GM10266 (cell line): ENCODE data around the gene ESRRA.

Source experiments
- DNase-seq: peaks from one replicate; pipeline ENCODE4 v3.0.0; 2012; ENCODE audit errors: extremely low spot score
- TF ChIP-seq, protein P1 (sequence below): IDR thresholded peaks from 2 replicates; pipeline ENCODE4 v1.5.1; 2012; ENCODE audit warnings: mild to moderate bottlenecking, low read depth; ENCODE audit not compliant: control insufficient read depth, insufficient read depth; ENCODE audit errors: missing control alignments

ESRRA gene

DNA sequence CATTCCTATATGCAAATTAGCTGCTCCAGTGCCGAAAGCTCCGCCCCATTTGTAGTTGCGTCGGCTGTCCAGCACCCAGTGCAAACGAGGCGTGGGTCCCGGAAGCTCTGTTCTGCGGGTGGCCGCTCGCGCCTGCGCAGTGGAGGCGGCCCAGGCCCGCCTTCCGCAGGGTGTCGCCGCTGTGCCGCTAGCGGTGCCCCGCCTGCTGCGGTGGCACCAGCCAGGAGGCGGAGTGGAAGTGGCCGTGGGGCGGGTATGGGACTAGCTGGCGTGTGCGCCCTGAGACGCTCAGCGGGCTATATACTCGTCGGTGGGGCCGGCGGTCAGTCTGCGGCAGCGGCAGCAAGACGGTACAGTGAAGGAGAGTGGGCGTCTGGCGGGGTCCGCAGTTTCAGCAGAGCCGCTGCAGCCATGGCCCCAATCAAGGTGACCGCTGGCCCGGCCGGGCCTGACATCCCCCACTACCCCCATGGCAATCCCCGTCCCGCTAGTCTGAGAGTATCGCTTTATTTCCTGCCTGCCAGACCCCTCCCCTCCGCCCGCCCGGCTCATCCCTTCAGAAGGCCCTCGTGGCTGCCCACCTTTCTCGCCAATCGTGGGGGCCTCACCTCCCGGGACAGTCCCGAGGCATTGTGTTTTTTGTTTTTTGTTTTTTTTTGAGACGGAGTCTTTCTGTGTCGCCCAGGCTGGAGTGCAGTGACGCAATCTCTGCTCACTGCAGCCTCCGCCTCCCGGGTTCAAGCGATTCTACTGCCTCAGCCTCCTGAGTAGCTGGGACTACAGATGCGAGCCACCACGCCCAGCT lies 12.8 kb downstream of the ESRRA start, which contains the start of gene PRDX5:
Gene PRDX5, plus strand, starts transcription at position 161 of the 805 bp plus-strand sequence. Its CDS starts 95 bp downstream, at position 256.
- DNase-seq = peak; percentile 96
- TF ChIP-seq, protein P1, sequence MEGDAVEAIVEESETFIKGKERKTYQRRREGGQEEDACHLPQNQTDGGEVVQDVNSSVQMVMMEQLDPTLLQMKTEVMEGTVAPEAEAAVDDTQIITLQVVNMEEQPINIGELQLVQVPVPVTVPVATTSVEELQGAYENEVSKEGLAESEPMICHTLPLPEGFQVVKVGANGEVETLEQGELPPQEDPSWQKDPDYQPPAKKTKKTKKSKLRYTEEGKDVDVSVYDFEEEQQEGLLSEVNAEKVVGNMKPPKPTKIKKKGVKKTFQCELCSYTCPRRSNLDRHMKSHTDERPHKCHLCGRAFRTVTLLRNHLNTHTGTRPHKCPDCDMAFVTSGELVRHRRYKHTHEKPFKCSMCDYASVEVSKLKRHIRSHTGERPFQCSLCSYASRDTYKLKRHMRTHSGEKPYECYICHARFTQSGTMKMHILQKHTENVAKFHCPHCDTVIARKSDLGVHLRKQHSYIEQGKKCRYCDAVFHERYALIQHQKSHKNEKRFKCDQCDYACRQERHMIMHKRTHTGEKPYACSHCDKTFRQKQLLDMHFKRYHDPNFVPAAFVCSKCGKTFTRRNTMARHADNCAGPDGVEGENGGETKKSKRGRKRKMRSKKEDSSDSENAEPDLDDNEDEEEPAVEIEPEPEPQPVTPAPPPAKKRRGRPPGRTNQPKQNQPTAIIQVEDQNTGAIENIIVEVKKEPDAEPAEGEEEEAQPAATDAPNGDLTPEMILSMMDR = peak; percentile 75

DNA sequence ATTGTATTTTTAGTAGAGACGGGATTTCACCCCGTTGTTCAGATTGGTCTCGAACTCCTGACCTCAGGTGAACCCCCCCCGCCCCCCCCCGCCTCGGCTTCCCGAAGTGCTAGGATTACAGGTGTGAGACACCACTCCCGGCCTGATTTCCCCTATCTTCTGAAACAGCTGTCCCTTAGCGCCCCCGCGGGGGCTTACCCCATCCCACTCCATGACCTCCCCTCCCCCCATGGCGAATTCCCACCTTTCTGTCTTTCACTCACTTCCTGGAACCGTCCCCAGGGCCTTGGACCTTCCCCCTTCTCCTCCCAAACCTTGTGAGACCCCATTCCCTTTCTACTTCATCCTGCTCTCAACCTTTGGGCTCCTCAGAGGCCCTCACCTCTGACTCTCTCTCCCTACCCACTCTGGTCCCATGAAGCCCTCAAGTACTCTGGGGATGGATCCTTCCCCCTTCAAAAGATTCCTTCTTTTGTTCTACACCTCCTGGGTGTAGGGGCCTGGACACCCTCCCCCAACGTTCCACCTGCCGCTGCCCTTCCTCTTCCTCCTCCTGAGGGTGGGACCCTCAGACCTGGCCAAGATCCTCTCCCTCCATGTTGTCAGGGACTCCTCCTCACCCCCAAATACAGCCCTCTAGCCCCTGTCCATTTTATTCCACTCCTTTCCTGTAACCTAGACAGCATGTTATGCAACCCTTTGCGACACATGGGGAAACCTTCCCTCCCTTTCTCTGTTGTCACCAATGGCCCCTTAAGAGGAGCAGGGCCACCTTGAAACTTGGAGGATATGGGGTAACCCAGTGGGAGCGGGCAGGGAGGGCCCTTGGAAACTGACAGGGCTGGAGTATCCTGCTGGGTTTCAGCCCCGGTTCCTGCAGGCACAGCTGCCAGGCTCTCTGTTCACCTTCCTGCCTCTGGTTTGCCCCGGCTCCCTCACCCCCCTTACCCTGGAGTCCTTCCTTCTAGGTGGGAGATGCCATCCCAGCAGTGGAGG lies 13.7 kb downstream of the ESRRA start:
- DNase-seq = no peak
- TF ChIP-seq, protein P1 = no peak

DNA sequence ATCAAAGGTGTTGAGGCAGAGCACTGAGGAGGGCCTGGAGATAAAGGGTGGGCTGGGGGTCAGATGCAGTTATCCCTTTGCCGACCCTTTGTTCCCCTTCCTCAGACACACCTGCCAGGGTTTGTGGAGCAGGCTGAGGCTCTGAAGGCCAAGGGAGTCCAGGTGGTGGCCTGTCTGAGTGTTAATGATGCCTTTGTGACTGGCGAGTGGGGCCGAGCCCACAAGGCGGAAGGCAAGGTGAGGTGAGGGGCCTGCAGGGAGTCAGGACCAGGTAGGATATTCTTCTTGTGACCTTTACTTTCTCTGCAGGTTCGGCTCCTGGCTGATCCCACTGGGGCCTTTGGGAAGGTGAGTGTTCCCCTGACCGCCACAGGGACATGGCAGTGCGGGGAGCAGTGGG lies 15.2 kb downstream of the ESRRA start:
- TF ChIP-seq, protein P1 = no peak

DNA sequence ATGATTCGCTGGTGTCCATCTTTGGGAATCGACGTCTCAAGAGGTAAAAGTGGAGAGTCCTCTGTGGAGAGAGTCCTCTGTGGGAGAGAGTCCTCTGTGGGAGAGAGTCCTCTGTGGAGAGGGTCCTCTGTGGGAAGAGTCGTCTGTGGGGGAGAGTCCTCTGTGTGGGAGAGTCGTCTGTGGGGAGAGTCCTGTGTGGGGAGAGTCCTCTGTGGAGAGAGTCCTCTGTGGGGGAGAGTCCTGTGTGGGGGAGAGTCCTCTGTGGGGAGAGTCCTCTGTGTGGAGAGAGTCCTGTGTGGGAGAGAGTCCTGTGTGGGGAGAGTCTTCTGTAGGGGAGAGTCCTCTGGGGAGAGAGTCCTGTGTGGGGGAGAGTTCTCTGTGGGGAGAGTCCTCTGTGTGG lies 15.7 kb downstream of the ESRRA start:
- TF ChIP-seq, protein P1 = no peak
- DNase-seq = no peak

More for the DNA sequence above, 15.2 kb downstream of the ESRRA start:
- DNase-seq = no peak

DNA sequence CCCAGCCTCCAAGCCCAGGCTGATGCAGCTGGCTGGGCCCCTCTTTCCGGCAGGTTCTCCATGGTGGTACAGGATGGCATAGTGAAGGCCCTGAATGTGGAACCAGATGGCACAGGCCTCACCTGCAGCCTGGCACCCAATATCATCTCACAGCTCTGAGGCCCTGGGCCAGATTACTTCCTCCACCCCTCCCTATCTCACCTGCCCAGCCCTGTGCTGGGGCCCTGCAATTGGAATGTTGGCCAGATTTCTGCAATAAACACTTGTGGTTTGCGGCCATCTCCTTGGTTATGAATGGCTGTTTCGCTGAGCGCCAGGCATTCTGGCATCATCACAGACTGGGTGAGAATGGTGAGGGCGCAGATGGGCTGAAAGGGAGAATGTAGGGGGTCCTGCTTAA lies 16.2 kb downstream of the ESRRA start:
- TF ChIP-seq, protein P1 = no peak
- DNase-seq = no peak

DNA sequence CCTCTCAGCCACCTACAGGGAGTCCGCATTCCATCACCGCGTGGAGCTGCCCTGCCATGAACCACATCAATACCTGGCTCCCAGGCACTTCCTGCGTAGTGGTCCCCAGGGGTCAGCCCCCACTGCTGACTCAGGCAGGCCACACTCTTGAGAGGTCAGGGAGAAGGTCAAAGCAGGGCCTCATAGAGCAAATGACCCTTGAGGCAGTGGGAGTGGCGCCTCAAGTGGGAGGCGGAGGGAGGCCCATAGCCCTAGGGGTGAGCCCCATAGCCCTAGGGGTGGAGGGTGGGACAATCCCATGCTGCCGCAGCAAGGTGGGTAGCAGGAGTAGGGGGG lies 17.6 kb downstream of the ESRRA start:
- TF ChIP-seq, protein P1 = no peak

More for the DNA sequence above, 17.6 kb downstream of the ESRRA start:
- DNase-seq = no peak
